HL-60/S4 treated with phorbol 12-myristate 13-acetate at 8.2 ng/mL for 4 days and 3 days (cell line): ENCODE data around the gene ACOD1.

Experiments used
- in situ Hi-C: fragments of 300-500 bp; cut with MboI; formaldehyde crosslinking; loops from 2 replicates; pipeline ENCODE4 v1.15.0; 2022; ENCODE audit warnings: low sequenced_read_pairs

ACOD1 gene

GRCh38 chr13:76983676-76984075 is 35.4 kb downstream of the ACOD1 start:
- in situ Hi-C loops = no loop called here

- in situ Hi-C loops = no loop called here
Measured at GRCh38 chr13:76991432-76991795, 43.1 kb downstream of the ACOD1 start.

- in situ Hi-C loops = no loop called here
Measured at GRCh38 chr13:76991796-76992547, 43.7 kb downstream of the ACOD1 start, which contains the start of gene CLN5. Gene CLN5, plus strand, starts transcription at chr13:76992081. Its CDS starts 18 bp downstream, at chr13:76992099.

GRCh38 chr13:76992548-76993001 is 44.3 kb downstream of the ACOD1 start:
- in situ Hi-C loops = no loop called here

- in situ Hi-C loops = no loop called here
Measured at GRCh38 chr13:76993021-76993420, 44.7 kb downstream of the ACOD1 start.

- in situ Hi-C loops = no loop called here
Measured at GRCh38 chr13:76993473-76993872, 45.2 kb downstream of the ACOD1 start.

- in situ Hi-C loops = no loop called here
Measured at GRCh38 chr13:76994281-76994680, 46.0 kb downstream of the ACOD1 start.

GRCh38 chr13:77000475-77000874 is 52.2 kb downstream of the ACOD1 start:
- in situ Hi-C loops = no loop called here

- in situ Hi-C loops = no loop called here
Measured at GRCh38 chr13:77001540-77001939, 53.2 kb downstream of the ACOD1 start.

DNA sequence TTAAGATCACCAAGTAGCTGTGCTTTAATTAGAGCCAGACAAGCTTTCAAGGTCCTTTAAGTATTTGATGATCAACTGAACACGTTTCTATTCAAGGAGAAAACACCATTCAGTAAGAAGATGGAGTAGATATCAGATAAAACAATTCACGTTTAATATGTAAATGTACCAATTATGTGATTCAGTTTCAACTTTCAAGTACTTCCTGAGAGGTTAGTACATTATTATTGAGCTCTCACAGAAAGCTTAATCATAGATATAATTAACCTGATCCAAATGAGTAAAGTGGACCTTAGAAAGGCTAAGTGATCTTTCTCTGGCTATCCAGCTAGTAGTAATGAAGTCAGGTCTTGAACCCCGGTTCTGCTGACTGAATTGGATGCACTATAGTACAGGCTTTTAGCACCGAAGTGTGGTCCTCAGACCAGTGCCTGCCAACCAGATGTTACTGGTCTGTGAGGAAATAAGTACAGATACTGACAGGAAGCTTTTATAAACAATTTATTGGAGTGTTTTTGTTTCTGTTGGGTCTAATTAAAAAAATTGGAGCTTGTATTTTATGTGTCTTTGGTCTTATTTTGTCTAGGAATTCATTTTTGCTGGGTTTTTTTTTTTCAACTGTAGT is 53.8 kb downstream of the ACOD1 start:
- in situ Hi-C loops = no loop called here

DNA sequence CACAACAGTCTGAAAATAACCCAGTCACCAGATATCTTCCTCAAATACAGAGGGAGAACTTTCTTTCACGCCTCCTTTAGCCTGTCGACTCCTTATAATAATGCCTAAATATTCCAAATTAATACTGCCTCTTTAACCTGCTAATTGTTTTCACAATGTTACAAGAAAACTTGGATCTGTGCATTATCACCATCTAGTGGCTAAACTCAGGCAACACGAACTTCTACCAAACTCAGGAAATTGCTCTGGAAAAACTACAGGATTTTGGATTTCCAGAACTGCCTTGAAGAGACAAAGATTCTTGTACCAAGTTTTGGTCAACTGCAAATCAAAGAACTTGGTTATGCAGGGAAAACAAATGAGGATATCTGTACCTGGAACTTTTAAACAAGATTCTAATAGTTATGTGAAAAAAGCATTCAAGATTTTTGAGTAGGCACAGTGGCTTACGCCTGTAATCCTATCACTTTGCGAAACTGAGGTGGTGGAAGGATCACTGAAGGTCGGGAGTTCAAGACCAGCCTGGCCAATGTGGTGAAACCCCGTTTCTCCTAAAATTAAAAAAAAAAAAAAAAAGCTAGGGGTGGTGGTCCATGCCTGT is 54.4 kb downstream of the ACOD1 start:
- in situ Hi-C loops = no loop called here
